Progenitor cell of endocrine pancreas (in vitro differentiated cells): ENCODE measurements around the gene ACY1. TPM values are rescaled to one million over a fixed set of nuclear protein-coding genes. Genes with fewer than 3 reads are reported as not detected.

Experiments used
- DNase-seq: peaks from one replicate; pipeline ENCODE4 v3.0.0; 2021; ENCODE audit warnings: low spot score; ENCODE audit not compliant: unreplicated experiment
- H3K27ac Mint-ChIP-seq: 2 replicates; pipeline ENCODE4 v1.8.0; 2021; ENCODE audit warnings: mild to moderate bottlenecking, moderate library complexity, mixed read lengths
- H3K27me3 Mint-ChIP-seq: 2 replicates; pipeline ENCODE4 v1.8.0; 2021; ENCODE audit warnings: mixed read lengths
- H3K36me3 Mint-ChIP-seq: 2 replicates; pipeline ENCODE4 v1.8.0; 2022; ENCODE audit warnings: mixed read lengths; ENCODE audit not compliant: insufficient read depth
- H3K4me1 Mint-ChIP-seq: 2 replicates; pipeline ENCODE4 v1.8.0; 2021; ENCODE audit warnings: low read depth, mixed read lengths
- H3K4me3 Mint-ChIP-seq: 2 replicates; pipeline ENCODE4 v1.8.0; 2021; ENCODE audit warnings: low read depth, mild to moderate bottlenecking, moderate library complexity, mixed read lengths
- H3K9me3 Mint-ChIP-seq: 2 replicates; pipeline ENCODE4 v1.8.0; 2021; ENCODE audit warnings: low read depth, mixed read lengths
- CTCF ChIP-seq: fragments of 200-600 bp; sonication (generic); IDR thresholded peaks from one replicate; pipeline ENCODE4 v1.5.0; 2021; ENCODE audit warnings: antibody characterized with exemption, mild to moderate bottlenecking; ENCODE audit not compliant: unreplicated experiment
- total RNA-seq: library from RNA; stranded (reverse); gene quantifications from 2 replicates; pipeline ENCODE4 v1.2.1, GENCODE V29; 2021

The ACY1 gene
- total RNA-seq, 1 donor from 2014 or later, result 38.0 TPM

GRCh38 chr3:51945031-51945840 lies 38.1 kb upstream of the ACY1 start:
- H3K27me3 Mint-ChIP-seq, result peaks cover 2% of the 10 kb centered on the region
- peak overlapping the region; percentile 69 for H3K27ac Mint-ChIP-seq
- no peaks in the 10 kb centered on the region for H3K9me3 Mint-ChIP-seq
- TF ChIP-seq CTCF, result no peak
- peaks cover 12% of the 10 kb centered on the region for H3K4me1 Mint-ChIP-seq
- no peak overlapping the region for H3K4me3 Mint-ChIP-seq
- peak; percentile 5 for DNase-seq
- no peaks in the 10 kb centered on the region for H3K36me3 Mint-ChIP-seq

DNA sequence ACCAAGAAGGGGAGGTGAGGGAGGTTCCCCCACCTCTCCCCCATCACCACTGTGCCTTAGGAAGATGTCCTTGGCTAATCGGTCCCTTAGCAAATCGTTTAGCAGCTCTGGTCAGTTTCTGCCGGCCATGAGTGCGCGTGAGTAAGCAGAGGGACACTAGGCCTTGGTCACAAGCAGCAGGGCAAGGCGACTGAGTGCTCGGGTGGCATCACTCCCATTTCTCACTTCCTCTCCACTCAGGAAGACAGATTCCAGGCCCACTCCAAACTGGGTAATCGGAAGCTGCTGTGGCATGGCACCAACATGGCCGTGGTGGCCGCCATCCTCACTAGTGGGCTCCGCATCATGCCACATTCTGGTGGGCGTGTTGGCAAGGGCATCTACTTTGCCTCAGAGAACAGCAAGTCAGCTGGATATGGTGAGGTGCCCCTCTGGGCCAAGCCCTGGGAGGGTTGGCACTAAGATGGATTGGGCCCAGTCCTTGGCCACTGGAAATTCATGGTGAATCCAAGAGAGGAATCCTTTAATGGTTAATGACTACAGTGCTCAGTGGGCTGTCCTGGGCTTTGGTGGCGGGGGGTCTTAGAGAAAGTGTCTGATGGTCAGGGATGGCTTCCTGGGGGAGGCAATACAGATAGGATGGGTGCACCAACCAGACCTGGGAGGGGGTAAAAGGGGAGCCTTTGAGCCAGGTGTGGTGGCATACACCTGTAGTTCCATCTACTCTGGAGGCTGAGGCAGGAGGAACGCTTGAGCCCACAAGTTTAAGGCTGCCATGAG lies 37.2 kb upstream of the ACY1 start:
- no peak overlapping the region for H3K4me3 Mint-ChIP-seq
- no peak for TF ChIP-seq CTCF
- peaks cover 5% of the 10 kb centered on the region for H3K4me1 Mint-ChIP-seq
- no peak overlapping the region for H3K27ac Mint-ChIP-seq
- H3K9me3 Mint-ChIP-seq, result no peaks in the 10 kb centered on the region
- peaks cover 9% of the 10 kb centered on the region for H3K27me3 Mint-ChIP-seq
- no peak for DNase-seq
- no peaks in the 10 kb centered on the region for H3K36me3 Mint-ChIP-seq

- Mint-ChIP-seq H3K4me3 (no peak overlapping the region), H3K36me3 (no peaks in the 10 kb centered on the region), H3K27ac (no peak overlapping the region), H3K27me3 (peaks cover 13% of the 10 kb centered on the region), H3K9me3 (no peaks in the 10 kb centered on the region), H3K4me1 (peaks cover 2% of the 10 kb centered on the region)
- no peak for TF ChIP-seq CTCF
- DNase-seq, result no peak
Observed at GRCh38 chr3:51946796-51947195, 36.5 kb upstream of the ACY1 start.

DNA sequence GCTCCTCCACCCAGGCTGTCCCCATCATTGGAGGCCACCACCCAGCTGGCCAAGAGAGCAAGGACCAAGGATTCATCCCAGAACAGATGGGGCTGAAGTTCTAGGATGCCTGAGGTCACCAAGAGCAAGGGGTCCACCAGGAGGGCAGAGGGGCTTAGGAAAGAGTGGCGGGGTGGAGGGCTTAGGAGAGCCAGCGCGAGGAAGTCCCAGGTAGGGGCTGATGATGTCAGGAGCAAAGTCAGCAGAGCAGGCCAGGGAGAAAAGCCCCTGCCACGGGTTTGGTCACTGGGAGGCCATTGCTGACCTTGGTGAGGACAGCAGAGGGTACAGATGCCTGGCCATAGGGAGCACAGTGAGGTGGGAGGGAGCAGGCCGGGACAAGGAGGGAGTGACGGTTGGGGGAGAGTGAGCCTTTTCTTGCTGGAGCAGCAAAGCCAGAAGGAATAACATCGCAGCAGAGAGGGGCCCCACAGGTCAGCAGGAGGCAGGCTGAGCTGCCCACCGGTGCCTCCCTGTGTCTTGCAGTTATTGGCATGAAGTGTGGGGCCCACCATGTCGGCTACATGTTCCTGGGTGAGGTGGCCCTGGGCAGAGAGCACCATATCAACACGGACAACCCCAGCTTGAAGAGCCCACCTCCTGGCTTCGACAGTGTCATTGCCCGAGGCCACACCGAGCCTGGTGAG lies 36.0 kb upstream of the ACY1 start:
- H3K4me3 Mint-ChIP-seq, result no peak overlapping the region
- no peaks in the 10 kb centered on the region for H3K9me3 Mint-ChIP-seq

More for the DNA sequence above, 36.0 kb upstream of the ACY1 start:
- H3K27ac Mint-ChIP-seq, result no peak overlapping the region
- H3K4me1 Mint-ChIP-seq, result peaks cover 2% of the 10 kb centered on the region
- H3K27me3 Mint-ChIP-seq, result peaks cover 18% of the 10 kb centered on the region
- no peak for DNase-seq
- TF ChIP-seq CTCF, result no peak
- no peaks in the 10 kb centered on the region for H3K36me3 Mint-ChIP-seq
